ENCODE results near the gene SEC14L5.

GRCh38 chr16:5044011-5044540 is 85.9 kb downstream of the SEC14L5 start:
- TF ChIP-seq CTCF (IDR thresholded peaks at IDR 0.05) (no peak), POLR2A (IDR thresholded peaks at IDR 0.05) (no peak), POLR2AphosphoS5 (IDR thresholded peaks at IDR 0.05) (no peak), EP300 (IDR thresholded peaks at IDR 0.05; ENCODE audit: low read depth) (no peak)
